ENCODE measurements around the gene RCOR1. TPM values are rescaled to one million over a fixed set of nuclear protein-coding genes. Genes with fewer than 3 reads are reported as not detected.

RCOR1 gene
- total and polyA plus RNA-seq, 2 of the 8 experiments (the other 6 are each of a cell fraction or from before 2014, with no cell fraction given), result 12.3 to 26.3 TPM

DNA sequence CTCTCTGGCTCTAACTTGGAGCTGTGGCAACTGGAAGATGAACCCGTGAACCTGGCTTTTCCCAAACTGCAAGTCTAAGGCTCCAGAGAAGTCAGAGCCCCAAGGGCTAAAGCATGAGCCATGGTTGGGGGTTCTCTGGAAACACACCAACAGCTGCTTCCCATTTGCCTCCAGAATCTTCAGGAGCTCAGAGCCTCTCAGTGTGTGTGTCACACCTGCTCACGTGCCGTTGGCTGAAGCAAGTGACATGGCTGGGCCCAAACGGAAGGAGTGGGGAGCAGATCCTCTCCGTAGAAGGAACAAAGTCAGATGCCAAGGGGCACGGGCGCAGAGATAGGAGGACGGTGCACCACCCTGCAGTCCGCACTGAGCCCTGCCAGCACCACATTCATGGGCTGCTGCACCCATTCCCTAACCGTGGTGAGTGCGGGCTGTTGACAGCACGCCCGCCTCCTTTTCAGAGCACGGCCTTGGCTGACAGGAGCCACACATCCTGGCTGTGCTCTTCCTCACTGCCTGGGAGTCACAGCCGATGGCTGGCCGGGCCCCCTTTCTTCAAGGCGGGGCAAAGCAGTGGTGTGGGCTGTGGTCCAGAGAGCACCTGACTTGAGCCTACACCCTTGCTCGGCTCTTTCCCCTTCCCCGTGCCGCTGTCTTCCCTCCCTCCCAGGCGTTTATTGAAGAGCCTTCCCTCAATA lies 168.2 kb downstream of the RCOR1 start:
- POLR2A ChIA-PET (ENCODE audit: partially characterized antibody), result interaction anchor here (0.5 to 0.6 kb wide), 2 partner anchors 34 to 151 kb away, joined by 3 read pairs; no protein-coding TSS in a partner anchor
- Histone ChIP-seq H2BK20ac (ENCODE audit: low read length) (peak overlapping the region; percentile 83; the same call in 1 of the 2 replicates), H2AFZ (ENCODE audit: low read length) (no peak overlapping the region), H4K8ac (ENCODE audit: extremely low read depth, insufficient read depth, low read length) (no peak overlapping the region), H3K27ac (ENCODE audit: low read depth, low read length) (no peak overlapping the region), H3K23ac (ENCODE audit: insufficient read length) (no peak overlapping the region), H4K5ac (ENCODE audit: insufficient read length, low read depth, low read length) (no peak overlapping the region), H3K4ac (replicated peaks; ENCODE audit: insufficient read length, low read depth, low read length) (peak overlapping the region; percentile 4), H3K4me2 (ENCODE audit: insufficient read depth in 1 of 2, low read depth in 2 of 2, low read length in 2 of 2) (peak overlapping the region; percentile 54), H3K4me1 (replicated peaks in 1 of 4; ENCODE audit: control insufficient read depth in 3 of 4, insufficient read depth in 4 of 4, low read length in 3 of 4) (peaks cover 4 to 19% (median 14%) of the 10 kb centered on the region in 4 experiments), H2AK5ac (ENCODE audit: low read depth, low read length) (peak overlapping the region; percentile 48; the same call in 1 of the 2 replicates), H3K9me3 (ENCODE audit: insufficient read depth in 2 of 2, low read depth in 1 of 2, low read length in 1 of 2) (no peaks in the 10 kb centered on the region), H2BK15ac (ENCODE audit: low read length) (peak overlapping the region; percentile 97), H3K9ac (replicated peaks in 1 of 4; ENCODE audit: extremely low read depth in 1 of 4, low read depth in 3 of 4, low read length in 3 of 4) (no peak overlapping the region), H3K23me2 (ENCODE audit: low read depth, low read length) (peaks cover 2% of the 10 kb centered on the region; the same call in 1 of the 2 replicates), H4K20me1 (replicated peaks in 1 of 2; ENCODE audit: control insufficient read depth in 1 of 2, insufficient read depth in 2 of 2, low read length in 2 of 2) (no peaks in the 10 kb centered on the region), H3K79me2 (ENCODE audit: control insufficient read depth in 1 of 2, insufficient read depth in 2 of 2, low read length in 2 of 2) (no peaks in the 10 kb centered on the region), H3K36me3 (ENCODE audit: control insufficient read depth in 2 of 4, insufficient read depth in 4 of 4, low read length in 3 of 4) (no peaks in the 10 kb centered on the region), H2BK5ac (ENCODE audit: low read depth, low read length) (0 out of 2 replicates have a peak overlapping the region, but pooled peaks have one; percentile 24), H2BK12ac (ENCODE audit: low read depth, low read length) (peak overlapping the region; percentile 98), H4K91ac (replicated peaks; ENCODE audit: insufficient read length, low read length) (no peak overlapping the region), H3K79me1 (ENCODE audit: low read depth, low read length) (no peaks in the 10 kb centered on the region), H3K56ac (replicated peaks; ENCODE audit: insufficient read length, low read depth, low read length) (no peak overlapping the region), H3K18ac (ENCODE audit: extremely low read depth, low read length) (peak overlapping the region; percentile 87; the same call in 1 of the 2 replicates), H3K27me3 (replicated peaks in 1 of 4; ENCODE audit: control insufficient read depth in 3 of 4, extremely low read depth in 1 of 4, insufficient read depth in 3 of 4, low read length in 3 of 4) (no peaks in the 10 kb centered on the region; a peak in 1 of 7 replicates), H3K14ac (ENCODE audit: insufficient read length) (no peak overlapping the region), H2BK120ac (replicated peaks; ENCODE audit: low read depth, low read length) (no peak overlapping the region), H3K4me3 (ENCODE audit: extremely low read depth in 1 of 4, insufficient read depth in 2 of 4, low read depth in 3 of 4, low read length in 4 of 4) (no peak overlapping the region; a peak in 1 of 8 replicates)
- peak in 1 of 2 experiments; percentile 74 for DNase-seq (ENCODE audit: low read depth in 1 of 2, low spot score in 2 of 2)
- CTCF ChIA-PET (ENCODE audit: partially characterized antibody), result interaction anchor here (0.6 to 4.1 kb wide), 12 partner anchors 9 to 100 kb away, joined by 3 to 31 read pairs (median 4); no protein-coding TSS in a partner anchor
- 57% methylated on average over 21 of the region's 21 CpGs; no CpG with 5 or more reads in 1 of the 2 experiments for WGBS, 2 experiments (ENCODE audit: extremely low coverage in 1 of 2, insufficient coverage in 1 of 2, insufficient read length in 1 of 2, insufficient replicate concordance in 2 of 2, low coverage in 1 of 2, low lambda C conversion rate in 2 of 2, missing lambda C conversion rate in 1 of 2)
- no peak for FAIRE-seq
- no peak for TF ChIP-seq TCF12 (IDR thresholded peaks at IDR 0.05; ENCODE audit: low read depth, low read length)
- TF ChIP-seq TAF1 (IDR thresholded peaks at IDR 0.05; ENCODE audit: low read depth, low read length), result no peak
- TF ChIP-seq HDAC6 (IDR thresholded peaks at IDR 0.05; ENCODE audit: low read depth, low read length), result no peak
- TF ChIP-seq HDAC2 (IDR thresholded peaks at IDR 0.05; ENCODE audit: borderline replicate concordance in 1 of 2, low read depth in 2 of 2, low read length in 2 of 2), result no peak
- TF ChIP-seq SRF (IDR thresholded peaks at IDR 0.05; ENCODE audit: low read depth, low read length), result no peak
- TF ChIP-seq MAFK (IDR thresholded peaks at IDR 0.05; ENCODE audit: low read depth, low read length), result no peak
- no peak for TF ChIP-seq EGR1 (IDR thresholded peaks at IDR 0.05; ENCODE audit: borderline replicate concordance, low read depth, low read length)
- no peak for TF ChIP-seq POLR2AphosphoS5 (IDR thresholded peaks at IDR 0.05; ENCODE audit: low read depth, low read length)
- TF ChIP-seq GTF2F1 (IDR thresholded peaks at IDR 0.05; ENCODE audit: borderline replicate concordance, low read depth, low read length), result no peak
- TF ChIP-seq, protein P1, sequence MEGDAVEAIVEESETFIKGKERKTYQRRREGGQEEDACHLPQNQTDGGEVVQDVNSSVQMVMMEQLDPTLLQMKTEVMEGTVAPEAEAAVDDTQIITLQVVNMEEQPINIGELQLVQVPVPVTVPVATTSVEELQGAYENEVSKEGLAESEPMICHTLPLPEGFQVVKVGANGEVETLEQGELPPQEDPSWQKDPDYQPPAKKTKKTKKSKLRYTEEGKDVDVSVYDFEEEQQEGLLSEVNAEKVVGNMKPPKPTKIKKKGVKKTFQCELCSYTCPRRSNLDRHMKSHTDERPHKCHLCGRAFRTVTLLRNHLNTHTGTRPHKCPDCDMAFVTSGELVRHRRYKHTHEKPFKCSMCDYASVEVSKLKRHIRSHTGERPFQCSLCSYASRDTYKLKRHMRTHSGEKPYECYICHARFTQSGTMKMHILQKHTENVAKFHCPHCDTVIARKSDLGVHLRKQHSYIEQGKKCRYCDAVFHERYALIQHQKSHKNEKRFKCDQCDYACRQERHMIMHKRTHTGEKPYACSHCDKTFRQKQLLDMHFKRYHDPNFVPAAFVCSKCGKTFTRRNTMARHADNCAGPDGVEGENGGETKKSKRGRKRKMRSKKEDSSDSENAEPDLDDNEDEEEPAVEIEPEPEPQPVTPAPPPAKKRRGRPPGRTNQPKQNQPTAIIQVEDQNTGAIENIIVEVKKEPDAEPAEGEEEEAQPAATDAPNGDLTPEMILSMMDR (IDR thresholded peaks at IDR 0.05; ENCODE audit: control extremely low read depth in 1 of 3, insufficient read depth in 1 of 3, low read depth in 1 of 3, low read length in 3 of 3), result no peak
